Stomach (tissue), 9 donors: ENCODE data around the gene GAS2. TPM values are rescaled to one million over a fixed set of nuclear protein-coding genes. Genes with fewer than 3 reads are reported as not detected.

ENCODE experiments used
- DNase-seq, 2 donors: peaks; one replicate each; pipeline versions ENCODE4 v3.0.0 to v3.0.0-alpha.2; 2013 to 2019
- H3K27ac ChIP-seq, 5 donors: fragments of 200-600 bp in 4 of 5; sonication (generic) in 4 of 5; one replicate each; pipeline ENCODE4 v1.5.1; 2013 to 2019; ENCODE audit warnings: mild to moderate bottlenecking in 1 of 5, moderate library complexity in 1 of 5
- H3K27me3 ChIP-seq, 3 donors: fragments of 200-600 bp; sonication (generic); one replicate each; pipeline ENCODE4 v1.5.1; 2017 to 2019; ENCODE audit warnings: mixed run types in 1 of 3
- H3K36me3 ChIP-seq, 4 donors: fragments of 200-600 bp; sonication (generic); 1 replicate in 3 of 4; 2 replicates in 1 of 4; pipeline ENCODE4 v1.5.1; 2016 to 2019
- H3K4me1 ChIP-seq, 4 donors: fragments of 200-600 bp; sonication (generic); one replicate each; pipeline ENCODE4 v1.5.1; 2016 to 2019
- H3K4me3 ChIP-seq, 4 donors: fragments of 200-600 bp; sonication (generic) in 3 of 4; one replicate each; pipeline ENCODE4 v1.5.1; 2016 to 2019; ENCODE audit warnings: mild to moderate bottlenecking in 1 of 4
- H3K9me3 ChIP-seq, 4 donors: fragments of 200-600 bp; sonication (generic); one replicate each; pipeline ENCODE4 v1.5.1; 2016 to 2019
- CTCF ChIP-seq, 7 experiments: fragments of 450-650 bp in 4 of 7; fragments of 200-600 bp in 3 of 7; sonication (generic) in 3 of 7; IDR thresholded peaks; one replicate each; pipeline ENCODE4 v1.5.1; 2016 to 2019; ENCODE audit warnings: antibody characterized with exemption in 7 of 7, control low read depth in 2 of 7, mild to moderate bottlenecking in 1 of 7
- EP300 ChIP-seq: sonication (generic); formaldehyde crosslinking; IDR thresholded peaks from one replicate; pipeline ENCODE4 v1.6.1; 2017; ENCODE audit warnings: antibody characterized with exemption
- POLR2A ChIP-seq, 4 donors: fragments of 450-650 bp; IDR thresholded peaks; one replicate each; pipeline ENCODE4 v1.6.1; 2016; ENCODE audit warnings: antibody characterized with exemption in 4 of 4, control low read depth in 2 of 4, mild to moderate bottlenecking in 1 of 4, moderate library complexity in 1 of 4
- POLR2AphosphoS5 ChIP-seq, 3 donors: sonication (generic); formaldehyde crosslinking; IDR thresholded peaks; one replicate each; pipeline ENCODE4 v1.6.1; 2016; ENCODE audit warnings: antibody characterized with exemption in 3 of 3
- WGBS, 5 donors: extraction: QIAGEN DNeasy Blood & Tissue Kit in 3 of 5; methylation state at CpG; one replicate each; pipeline versions ENCODE4 v1.1.5 to v1.1.7; 2013 to 2018; 5-methylcytosine and 5-hydroxymethylcytosine counted together
- intact Hi-C: fragments of 100-400 bp; cut with DNase I; formaldehyde crosslinking; loops from one replicate; pipeline ENCODE4 v1.15.1; 2023; ENCODE audit warnings: low total_unique reads
- polyA plus RNA-seq, 3 donors: library from polyadenylated mRNA; stranded (reverse); fragments of 200-250 nt; gene quantifications; one replicate each; pipeline ENCODE4 v1.2.3, GENCODE V29; 2013
- total RNA-seq, 5 donors: library from RNA; depleted of rRNA; stranded (reverse); fragments of >200 nt; gene quantifications; one replicate each; pipeline versions ENCODE4 v1.1.0 to v1.2.3, GENCODE V29; 2014 to 2016
- donor health status: healthy with polysubstance abuse.
- donor health status: Bipolar disorder and iron deficiency.
- donor health status: healthy.

GAS2 gene
- total and polyA plus RNA-seq, 8 donors, result 0.45 to 39.4 (median 3.7) TPM

- Histone ChIP-seq H3K4me1 (no peaks in the 10 kb centered on the region), H3K27ac (no peak overlapping the region), H3K4me3 (no peak overlapping the region), H3K27me3 (no peaks in the 10 kb centered on the region), H3K9me3 (no peaks in the 10 kb centered on the region), H3K36me3 (no peaks in the 10 kb centered on the region)
- TF ChIP-seq CTCF (IDR thresholded peaks at IDR 0.05), result peak in 2 of 7 experiments; percentile 12 to 34
- no peak for TF ChIP-seq POLR2A (IDR thresholded peaks at IDR 0.05)
- 0 to 41% (median 23%) methylated on average over 1 of the region's 1 CpG for WGBS, 5 donors
- DNase-seq, result peak in 1 of 2 donors; percentile 51
- intact Hi-C loops, result no loop called here
Observed at GRCh38 chr11:22730319-22730718, 63.9 kb downstream of the GAS2 start.

- DNase-seq, result no peak
- Histone ChIP-seq H3K4me1 (no peaks in the 10 kb centered on the region), H3K9me3 (no peaks in the 10 kb centered on the region), H3K27ac (no peak overlapping the region), H3K4me3 (no peak overlapping the region), H3K27me3 (no peaks in the 10 kb centered on the region), H3K36me3 (no peaks in the 10 kb centered on the region)
- TF ChIP-seq POLR2A (IDR thresholded peaks at IDR 0.05) (no peak), POLR2AphosphoS5 (IDR thresholded peaks at IDR 0.05) (no peak), CTCF (IDR thresholded peaks at IDR 0.05) (no peak), EP300 (no peak)
- intact Hi-C loops, result no loop called here
- WGBS, 5 donors, result 44 to 95% (median 89%) methylated on average over 2 of the region's 2 CpGs
Observed at GRCh38 chr11:22732588-22732987, 66.2 kb downstream of the GAS2 start.

- no peak overlapping the region for H3K27ac ChIP-seq
- no peaks in the 10 kb centered on the region for H3K4me1 ChIP-seq
- TF ChIP-seq EP300 (no peak), CTCF (IDR thresholded peaks at IDR 0.05) (no peak), POLR2AphosphoS5 (IDR thresholded peaks at IDR 0.05) (no peak), POLR2A (IDR thresholded peaks at IDR 0.05) (no peak)
- H3K27me3 ChIP-seq, result no peaks in the 10 kb centered on the region
- no peak overlapping the region for H3K4me3 ChIP-seq
- WGBS, 5 donors, result 74 to 85% (median 75%) methylated on average over 1 of the region's 1 CpG
- H3K9me3 ChIP-seq, result no peaks in the 10 kb centered on the region
- intact Hi-C loops, result no loop called here
- no peaks in the 10 kb centered on the region for H3K36me3 ChIP-seq
- no peak for DNase-seq
Observed at GRCh38 chr11:22733475-22734248, 67.3 kb downstream of the GAS2 start.

- no peaks in the 10 kb centered on the region for H3K9me3 ChIP-seq
- no peak overlapping the region for H3K4me3 ChIP-seq
- H3K36me3 ChIP-seq, result no peaks in the 10 kb centered on the region
- no peak for TF ChIP-seq POLR2A (IDR thresholded peaks at IDR 0.05)
- no peak for TF ChIP-seq EP300
- TF ChIP-seq CTCF (IDR thresholded peaks at IDR 0.05), result no peak
- TF ChIP-seq POLR2AphosphoS5 (IDR thresholded peaks at IDR 0.05), result no peak
- WGBS, 5 donors, result 74 to 84% (median 80%) methylated on average over 2 of the region's 2 CpGs
- H3K4me1 ChIP-seq, result no peaks in the 10 kb centered on the region
- no peak for DNase-seq
- H3K27ac ChIP-seq, result no peak overlapping the region
- no peaks in the 10 kb centered on the region for H3K27me3 ChIP-seq
- intact Hi-C loops, result no loop called here
Observed at GRCh38 chr11:22734628-22735345, 68.4 kb downstream of the GAS2 start.
